Psoas muscle (tissue), 8 donors: ENCODE data around the gene RNF212. TPM values are rescaled to one million over a fixed set of nuclear protein-coding genes. Genes with fewer than 3 reads are reported as not detected.

Source experiments
- ATAC-seq, 4 donors: fragments of 200-7000 bp; cut with Tn5 transposase; one replicate each; pipeline ENCODE4 v1.9.1; 2020; ENCODE audit warnings: moderate library complexity in 3 of 4, mild to moderate bottlenecking in 2 of 4
- DNase-seq, 2 donors: peaks; one replicate each; pipeline ENCODE4 v3.0.0-alpha.2; 2020
- H3K27ac ChIP-seq: fragments of 200-600 bp; one replicate; pipeline ENCODE4 v1.8.0; 2022
- H3K27me3 ChIP-seq, 3 donors: fragments of 200-600 bp in 1 of 3; one replicate each; pipeline versions ENCODE4 v1.6.1 to v1.8.0; 2013 to 2022; ENCODE audit warnings: low read length in 2 of 3, mild to moderate bottlenecking in 2 of 3, moderate library complexity in 1 of 3; ENCODE audit not compliant: insufficient read depth in 3 of 3
- H3K36me3 ChIP-seq, 2 donors: fragments of 200-600 bp in 1 of 2; one replicate each; pipeline versions ENCODE4 v1.6.1 to v1.8.0; 2013 to 2022; ENCODE audit warnings: low read depth in 1 of 2, mild to moderate bottlenecking in 1 of 2, moderate library complexity in 1 of 2; ENCODE audit not compliant: insufficient read depth in 1 of 2
- H3K4me1 ChIP-seq: fragments of 200-600 bp; one replicate; pipeline ENCODE4 v1.8.0; 2022
- H3K4me3 ChIP-seq: fragments of 200-600 bp; one replicate; pipeline ENCODE4 v1.8.0; 2022; ENCODE audit warnings: mild to moderate bottlenecking
- H3K9me3 ChIP-seq: fragments of 200-600 bp; one replicate; pipeline ENCODE4 v1.8.0; 2022
- WGBS, 3 donors: extraction: QIAGEN DNeasy Blood & Tissue Kit; methylation state at CpG; one replicate each; pipeline versions ENCODE4 v1.1.6 to v1.1.7; 2013; 5-methylcytosine and 5-hydroxymethylcytosine counted together
- intact Hi-C, 2 donors: fragments of 100-400 bp; cut with DNase I; formaldehyde crosslinking; loops; one replicate each; pipeline versions ENCODE4 v1.11.0 to v1.14.2; 2022
- polyA plus RNA-seq, 3 donors: library from polyadenylated mRNA; stranded (reverse); fragments of 200-250 nt; gene quantifications; one replicate each; pipeline ENCODE4 v1.2.3, GENCODE V29; 2013
- total RNA-seq, 4 donors: library from RNA; stranded (reverse); fragmentation: NEBNext Ultra II Directional in 2 of 4; extraction: Animal tissue kit (Norgen Biotek cat#: 25700) in 2 of 4; gene quantifications; one replicate each; pipeline versions ENCODE4 v1.2.1 to v1.2.4, GENCODE V29; 2021 to 2023
- TF ChIP-seq, protein P1 (sequence below): fragments of 200-600 bp; IDR thresholded peaks from one replicate; pipeline ENCODE4 v1.8.0; 2022; ENCODE audit warnings: antibody characterized with exemption
- donor health status: healthy with polysubstance abuse.
- donor health status: DM: no; HTN: no; CAD: no; lungs with moderate emphysema.
- donor health status: Bipolar disorder and iron deficiency.
- donor health status: healthy.
- donor health status: DM: yes; HTN: yes; CAD: no.
- donor health status: DM: no; HTN: no; CAD: no.
- donor health status: DM: no; HTN: no; CAD: no.
- donor health status: DM: yes; HTN: yes; CAD: no.

Gene RNF212
- total and polyA plus RNA-seq, 7 donors, result 0.03 to 1.5 (median 0.42) TPM

DNA sequence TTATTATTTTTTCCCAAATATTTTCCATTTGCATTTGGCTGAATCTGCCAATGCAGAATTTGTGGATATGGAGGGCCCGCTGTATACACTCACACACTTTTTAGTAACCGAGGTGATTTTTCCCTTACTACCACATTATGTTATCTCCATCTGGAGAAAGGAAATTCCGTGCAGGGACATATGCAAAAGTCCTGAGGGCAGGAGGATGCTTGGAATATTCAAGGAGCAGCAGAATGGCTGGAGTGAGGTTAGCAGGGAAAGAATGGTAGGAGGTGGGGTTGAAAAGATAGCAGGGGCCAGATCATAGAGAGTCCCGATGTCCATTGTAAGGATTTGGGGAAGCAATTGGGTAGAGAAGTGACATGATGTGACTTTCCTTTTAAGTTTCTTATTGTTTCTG is 11.5 kb upstream of the RNF212 start:
- Histone ChIP-seq H3K27me3 (no peaks in the 10 kb centered on the region), H3K9me3 (no peaks in the 10 kb centered on the region), H3K4me3 (no peak overlapping the region), H3K27ac (no peak overlapping the region), H3K36me3 (no peaks in the 10 kb centered on the region), H3K4me1 (no peaks in the 10 kb centered on the region)
- intact Hi-C loops, result no loop called here
- DNase-seq, result no peak
- WGBS, 3 donors, result 75 to 83% (median 78%) methylated on average over 4 of the region's 4 CpGs
- TF ChIP-seq, protein P1, sequence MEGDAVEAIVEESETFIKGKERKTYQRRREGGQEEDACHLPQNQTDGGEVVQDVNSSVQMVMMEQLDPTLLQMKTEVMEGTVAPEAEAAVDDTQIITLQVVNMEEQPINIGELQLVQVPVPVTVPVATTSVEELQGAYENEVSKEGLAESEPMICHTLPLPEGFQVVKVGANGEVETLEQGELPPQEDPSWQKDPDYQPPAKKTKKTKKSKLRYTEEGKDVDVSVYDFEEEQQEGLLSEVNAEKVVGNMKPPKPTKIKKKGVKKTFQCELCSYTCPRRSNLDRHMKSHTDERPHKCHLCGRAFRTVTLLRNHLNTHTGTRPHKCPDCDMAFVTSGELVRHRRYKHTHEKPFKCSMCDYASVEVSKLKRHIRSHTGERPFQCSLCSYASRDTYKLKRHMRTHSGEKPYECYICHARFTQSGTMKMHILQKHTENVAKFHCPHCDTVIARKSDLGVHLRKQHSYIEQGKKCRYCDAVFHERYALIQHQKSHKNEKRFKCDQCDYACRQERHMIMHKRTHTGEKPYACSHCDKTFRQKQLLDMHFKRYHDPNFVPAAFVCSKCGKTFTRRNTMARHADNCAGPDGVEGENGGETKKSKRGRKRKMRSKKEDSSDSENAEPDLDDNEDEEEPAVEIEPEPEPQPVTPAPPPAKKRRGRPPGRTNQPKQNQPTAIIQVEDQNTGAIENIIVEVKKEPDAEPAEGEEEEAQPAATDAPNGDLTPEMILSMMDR, result no peak
- ATAC-seq, result no peak

DNA sequence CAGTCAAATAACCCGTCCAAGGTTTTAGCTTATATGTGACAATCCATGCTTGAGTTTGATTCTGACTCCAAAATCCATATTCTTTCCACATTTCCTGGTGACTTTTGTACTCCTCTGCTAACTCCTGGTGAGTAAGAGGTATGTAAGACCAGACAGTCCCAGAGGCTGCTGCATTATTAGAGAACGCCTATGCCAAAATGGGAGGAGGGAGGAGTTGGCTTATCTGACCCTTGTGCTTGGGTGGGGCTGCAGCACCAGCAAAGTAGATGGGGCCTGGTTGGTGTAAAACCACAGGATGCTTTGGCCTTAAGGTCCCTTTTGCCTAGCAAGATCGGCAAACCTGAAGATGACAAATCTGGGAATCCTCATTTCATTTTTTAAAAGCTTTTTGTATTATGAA is 9.1 kb upstream of the RNF212 start:
- no peaks in the 10 kb centered on the region for H3K27me3 ChIP-seq
- H3K9me3 ChIP-seq, result no peaks in the 10 kb centered on the region
- H3K27ac ChIP-seq, result no peak overlapping the region
- DNase-seq (no peak), ATAC-seq (no peak)
- H3K36me3 ChIP-seq, result no peaks in the 10 kb centered on the region
- 83 to 84% (median 84%) methylated on average over 3 of the region's 3 CpGs for WGBS, 3 donors
- TF ChIP-seq, protein P1, result no peak
- no peak overlapping the region for H3K4me3 ChIP-seq
- intact Hi-C loops, result no loop called here
- H3K4me1 ChIP-seq, result no peaks in the 10 kb centered on the region

DNA sequence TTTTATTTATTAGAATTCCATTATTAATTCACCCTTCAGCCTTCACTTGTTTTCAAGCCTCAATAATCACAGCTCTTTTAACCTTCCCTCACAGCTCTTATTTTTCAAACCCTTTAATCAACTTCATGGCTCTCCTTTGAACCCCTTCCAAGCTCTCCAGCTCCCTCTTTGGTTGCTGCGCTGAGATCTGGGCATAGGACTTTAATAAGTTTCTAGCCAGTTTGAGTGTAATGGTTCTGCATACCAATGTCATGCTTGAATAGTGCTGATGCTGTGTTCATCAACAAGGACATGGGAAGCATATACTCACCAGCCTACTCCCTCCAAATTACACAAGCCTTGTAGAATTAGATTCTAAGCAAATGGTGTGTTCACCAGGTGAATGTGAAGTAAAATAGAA is 3.5 kb upstream of the RNF212 start:
- no peaks in the 10 kb centered on the region for H3K9me3 ChIP-seq
- 14 to 44% (median 18%) methylated on average over 1 of the region's 1 CpG for WGBS, 3 donors
- peaks cover 2 to 28% (median 4%) of the 10 kb centered on the region in 3 donors for H3K27me3 ChIP-seq
- no peak overlapping the region for H3K27ac ChIP-seq
- no peak for ATAC-seq
- no peaks in the 10 kb centered on the region for H3K36me3 ChIP-seq
- H3K4me3 ChIP-seq, result no peak overlapping the region
- no peak for DNase-seq
- intact Hi-C loops, result no loop called here
- no peaks in the 10 kb centered on the region for H3K4me1 ChIP-seq
- TF ChIP-seq, protein P1, result no peak

DNA sequence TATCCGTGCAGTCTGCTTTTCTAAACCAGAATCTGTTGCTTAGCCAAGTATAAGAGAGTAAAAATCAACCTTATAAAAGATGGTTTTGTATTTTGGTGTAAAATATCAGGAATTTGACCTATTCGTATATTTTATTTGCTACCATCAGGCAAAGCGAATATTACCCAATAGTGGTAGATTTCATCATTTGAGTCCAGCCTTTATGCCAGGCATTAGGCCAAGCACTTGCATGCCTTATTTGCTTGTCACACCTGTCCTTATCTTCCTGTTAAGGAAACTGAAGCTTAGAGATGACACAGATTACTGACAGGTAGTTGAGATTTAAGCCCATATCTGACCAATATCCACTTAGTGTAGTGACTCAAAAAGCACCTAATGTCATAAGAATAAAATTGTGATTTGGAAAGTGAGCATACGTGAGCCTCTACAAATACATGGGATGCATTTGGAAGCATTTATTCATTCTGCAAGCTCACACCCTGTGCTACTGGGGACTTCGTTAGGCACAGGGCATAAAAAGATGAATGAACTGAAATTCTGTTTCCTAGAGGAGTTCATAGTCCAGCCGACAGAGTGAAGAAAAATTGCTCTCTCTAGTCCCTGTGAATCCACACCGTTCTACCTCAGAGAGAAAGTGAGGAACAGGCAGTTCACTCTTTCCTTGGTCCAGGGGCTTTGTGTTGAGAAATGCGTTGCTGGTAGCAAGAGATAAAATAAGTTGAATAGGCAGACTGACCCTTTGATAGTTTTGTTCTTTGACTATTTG is 2.3 kb upstream of the RNF212 start:
- ATAC-seq (no peak), DNase-seq (no peak)
- Histone ChIP-seq H3K27me3 (peaks cover 2 to 40% (median 10%) of the 10 kb centered on the region in 3 donors), H3K27ac (no peak overlapping the region), H3K4me3 (no peak overlapping the region), H3K4me1 (no peaks in the 10 kb centered on the region), H3K9me3 (no peaks in the 10 kb centered on the region), H3K36me3 (no peaks in the 10 kb centered on the region)
- TF ChIP-seq, protein P1, result no peak
- 74 to 82% (median 76%) methylated on average over 8 of the region's 8 CpGs for WGBS, 3 donors
- intact Hi-C loops, result no loop called here

DNA sequence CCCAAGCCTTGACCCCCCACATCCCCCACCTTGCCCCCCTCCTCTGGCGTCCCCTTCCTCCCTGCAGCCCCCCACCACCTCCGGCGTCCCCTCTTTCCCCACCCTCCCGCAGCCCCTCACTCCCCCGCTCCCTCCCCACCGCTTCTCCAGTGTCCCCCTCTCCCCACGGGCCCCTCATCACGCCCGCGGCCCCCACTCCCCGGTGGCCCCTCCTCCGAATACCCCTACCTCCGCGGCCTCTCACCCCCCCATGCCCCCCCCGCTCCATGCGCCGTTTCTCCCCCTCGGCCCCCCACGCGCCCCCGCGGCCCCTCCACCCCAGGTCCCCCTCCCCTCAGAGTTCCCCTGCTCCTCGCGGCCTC is 562 bp downstream of the RNF212 start:
- Histone ChIP-seq H3K9me3 (no peaks in the 10 kb centered on the region), H3K27me3 (peaks cover 2 to 52% (median 13%) of the 10 kb centered on the region in 3 donors), H3K4me1 (no peaks in the 10 kb centered on the region), H3K27ac (no peak overlapping the region), H3K4me3 (no peak overlapping the region), H3K36me3 (no peaks in the 10 kb centered on the region)
- WGBS, 3 donors, result 77 to 85% (median 82%) methylated on average over 3 to 24 of the region's 24 CpGs
- intact Hi-C loops, result no loop called here
- ATAC-seq (no peak), DNase-seq (no peak)
- TF ChIP-seq, protein P1, result no peak
